Prostate gland (tissue), 2 donors: Measurements from ENCODE around the gene UPP1. TPM values are rescaled to one million over a fixed set of nuclear protein-coding genes. Genes with fewer than 3 reads are reported as not detected.
A peak's percentile ranks its signal among the peaks of the same experiment; 100 is the strongest.

Experiments used
- DNase-seq: peaks from one replicate; pipeline ENCODE4 v3.0.0-alpha.2; 2019; ENCODE audit warnings: low spot score
- H3K27ac ChIP-seq, 2 donors: fragments of 200-600 bp; sonication (generic); 2 replicates each; pipeline ENCODE4 v1.5.1; 2017 to 2019
- H3K27me3 ChIP-seq: fragments of 200-600 bp; sonication (generic); replicated peaks from 2 replicates; pipeline ENCODE4 v1.5.1; 2019; ENCODE audit not compliant: insufficient read depth
- H3K36me3 ChIP-seq, 2 donors: fragments of 200-600 bp; sonication (generic); 1 replicate in 1 of 2; 2 replicates in 1 of 2; pipeline versions ENCODE4 v1.5.1 to v1.8.1; 2017 to 2019
- H3K4me1 ChIP-seq: fragments of 200-600 bp; sonication (generic); replicated peaks from 2 replicates; pipeline ENCODE4 v1.5.1; 2019
- H3K4me3 ChIP-seq, 2 donors: fragments of 200-600 bp; sonication (generic); 2 replicates each; pipeline ENCODE4 v1.5.1; 2017 to 2019
- H3K9me3 ChIP-seq: fragments of 200-600 bp; sonication (generic); 2 replicates; pipeline ENCODE4 v1.5.1; 2017
- CTCF ChIP-seq, 4 experiments: fragments of 200-600 bp in 2 of 4; fragments of 450-650 bp in 2 of 4; sonication (generic) in 2 of 4; IDR thresholded peaks; 1 replicate in 3 of 4; 2 replicates in 1 of 4; pipeline ENCODE4 v1.5.1; 2016 to 2019; ENCODE audit warnings: antibody characterized with exemption in 4 of 4, mild to moderate bottlenecking in 2 of 4, moderate library complexity in 2 of 4
- POLR2A ChIP-seq: fragments of 450-650 bp; IDR thresholded peaks from one replicate; pipeline ENCODE4 v1.6.1; 2016; ENCODE audit warnings: antibody characterized with exemption, mild to moderate bottlenecking
- POLR2AphosphoS5 ChIP-seq: sonication (generic); formaldehyde crosslinking; IDR thresholded peaks from one replicate; pipeline ENCODE4 v1.6.1; 2017; ENCODE audit warnings: antibody characterized with exemption
- WGBS: methylation state at CpG from one replicate; pipeline ENCODE4 v1.1.5; 2018; 5-methylcytosine and 5-hydroxymethylcytosine counted together
- intact Hi-C: fragments of 100-400 bp; cut with DNase I; formaldehyde crosslinking; loops from one replicate; pipeline ENCODE4 v1.14.2; 2022
- total RNA-seq, 2 donors: library from RNA; depleted of rRNA; stranded (reverse); fragments of >200 nt; gene quantifications; one replicate each; pipeline ENCODE4 v1.1.0, GENCODE V29; 2016

Gene UPP1
- total RNA-seq, 2 donors from 2014 or later, result 4.9 to 13.0 TPM

DNA sequence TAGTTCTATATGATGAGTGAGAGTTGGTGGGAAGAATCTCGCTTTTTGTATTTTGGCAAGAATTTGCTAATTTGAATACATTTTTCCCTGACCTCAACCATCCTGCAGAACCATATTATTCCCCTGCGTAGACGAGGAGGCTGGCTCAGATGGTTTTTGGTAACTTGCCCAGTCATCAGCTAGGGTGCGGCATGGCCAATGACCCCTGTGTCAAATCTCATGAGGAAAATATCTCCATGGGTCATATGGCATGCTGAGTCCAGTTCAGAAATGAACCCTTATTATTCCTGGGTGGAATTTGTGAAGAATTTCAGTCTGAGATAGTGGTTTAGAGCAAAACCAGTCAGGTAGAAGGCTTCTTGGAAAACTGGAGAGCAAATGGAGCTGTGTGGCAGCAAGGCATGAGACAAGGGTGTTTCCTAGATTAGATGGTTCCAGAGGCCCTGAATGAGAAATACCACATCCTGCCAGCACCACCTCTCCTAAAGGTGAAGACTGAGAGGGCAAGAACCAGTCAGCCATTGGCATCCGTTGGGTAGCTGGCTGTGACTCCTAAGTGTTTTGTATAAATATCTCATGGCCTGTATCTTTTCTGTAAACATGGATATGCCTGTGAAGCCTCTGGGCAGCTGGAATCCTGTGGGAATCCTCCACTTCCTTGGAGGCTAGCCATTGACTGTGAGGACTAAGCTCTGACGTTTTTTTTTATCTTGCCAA, 5.8 kb upstream of the UPP1 start:
- Histone ChIP-seq H3K9me3 (no peaks in the 10 kb centered on the region), H3K36me3 (no peaks in the 10 kb centered on the region), H3K4me3 (no peak overlapping the region), H3K27ac (no peak overlapping the region), H3K4me1 (no peaks in the 10 kb centered on the region), H3K27me3 (no peaks in the 10 kb centered on the region)
- intact Hi-C loops, result no loop called here
- no peak for DNase-seq
- 78% methylated on average over 6 of the region's 6 CpGs for WGBS
- TF ChIP-seq CTCF (IDR thresholded peaks at IDR 0.05) (no peak), POLR2AphosphoS5 (no peak), POLR2A (no peak)

GRCh38 chr7:48084727-48085432, 4.2 kb upstream of the UPP1 start:
- Histone ChIP-seq H3K9me3 (no peaks in the 10 kb centered on the region), H3K4me3 (no peak overlapping the region), H3K27ac (no peak overlapping the region), H3K36me3 (no peaks in the 10 kb centered on the region), H3K27me3 (no peaks in the 10 kb centered on the region), H3K4me1 (no peaks in the 10 kb centered on the region)
- no peak for TF ChIP-seq CTCF (IDR thresholded peaks at IDR 0.05)
- TF ChIP-seq POLR2AphosphoS5, result peak; percentile 19
- TF ChIP-seq POLR2A, result no peak
- intact Hi-C loops, result no loop called here
- 71% methylated on average over 9 of the region's 9 CpGs for WGBS
- DNase-seq, result no peak

- Histone ChIP-seq H3K36me3 (no peaks in the 10 kb centered on the region), H3K9me3 (no peaks in the 10 kb centered on the region), H3K27me3 (no peaks in the 10 kb centered on the region), H3K27ac (no peak overlapping the region), H3K4me3 (no peak overlapping the region), H3K4me1 (no peaks in the 10 kb centered on the region)
- TF ChIP-seq POLR2A (no peak), CTCF (IDR thresholded peaks at IDR 0.05) (no peak), POLR2AphosphoS5 (no peak)
- WGBS, result 82% methylated on average over 1 of the region's 1 CpG
- DNase-seq, result no peak
- intact Hi-C loops, result no loop called here
These were observed 3.7 kb upstream of the UPP1 start for GRCh38 chr7:48085433-48085791.

- no peaks in the 10 kb centered on the region for H3K4me1 ChIP-seq
- no peak overlapping the region for H3K4me3 ChIP-seq
- DNase-seq, result no peak
- no peaks in the 10 kb centered on the region for H3K9me3 ChIP-seq
- TF ChIP-seq CTCF (IDR thresholded peaks at IDR 0.05) (no peak), POLR2A (no peak), POLR2AphosphoS5 (no peak)
- no peak overlapping the region for H3K27ac ChIP-seq
- no peaks in the 10 kb centered on the region for H3K27me3 ChIP-seq
- intact Hi-C loops, result no loop called here
- no peaks in the 10 kb centered on the region for H3K36me3 ChIP-seq
- 65% methylated on average over 1 of the region's 1 CpG for WGBS
These were observed 3.1 kb upstream of the UPP1 start for GRCh38 chr7:48085942-48086341.

DNA sequence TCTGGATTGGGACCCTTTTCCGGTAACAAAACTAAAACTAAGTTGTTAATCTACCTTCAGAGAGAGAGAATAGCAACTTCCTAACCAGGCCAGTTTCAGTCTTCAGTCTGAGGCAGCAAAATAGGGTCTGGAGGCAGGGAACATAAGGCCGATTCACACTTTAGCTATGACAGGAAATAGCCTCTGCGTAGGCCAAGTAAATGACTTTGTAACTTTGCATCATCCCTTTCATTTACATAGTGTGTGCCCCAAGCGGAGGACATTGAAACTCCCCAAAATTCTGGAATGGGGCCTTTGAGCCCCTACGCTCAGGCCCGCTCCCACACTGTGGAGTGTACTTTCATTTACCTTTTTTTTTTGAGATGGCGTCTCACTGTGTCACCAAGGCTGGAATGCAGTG, 1.7 kb upstream of the UPP1 start:
- TF ChIP-seq POLR2A, result no peak
- no peak for TF ChIP-seq POLR2AphosphoS5
- no peak for TF ChIP-seq CTCF (IDR thresholded peaks at IDR 0.05)
- DNase-seq, result no peak
- no peaks in the 10 kb centered on the region for H3K27me3 ChIP-seq
- 85% methylated on average over 7 of the region's 7 CpGs for WGBS
- no peaks in the 10 kb centered on the region for H3K9me3 ChIP-seq
- no peak overlapping the region for H3K27ac ChIP-seq
- no peak overlapping the region for H3K4me3 ChIP-seq
- peaks cover 0 to 4% of the 10 kb centered on the region in 2 donors for H3K36me3 ChIP-seq
- intact Hi-C loops, result no loop called here
- H3K4me1 ChIP-seq, result no peaks in the 10 kb centered on the region
